DMS53 treated with DMSO at 0.1 percent for 48 hours (cell line): Measurements from ENCODE around the gene COG2.
"Not testable (repeated sequence)": the region's sequence is repeated elsewhere in the genome, so short reads cannot be mapped to it uniquely, and the experiment has no call there.

Experiments
- DNase-seq: peaks from one replicate; lab custom pipeline; 2025; ENCODE audit not compliant: unreplicated experiment; lab: John Stamatoyannopoulos, UW

The COG2 gene

GRCh38 chr1:230713547-230713914, 71.2 kb downstream of the COG2 start:
- peak; percentile 25 for DNase-seq

DNA sequence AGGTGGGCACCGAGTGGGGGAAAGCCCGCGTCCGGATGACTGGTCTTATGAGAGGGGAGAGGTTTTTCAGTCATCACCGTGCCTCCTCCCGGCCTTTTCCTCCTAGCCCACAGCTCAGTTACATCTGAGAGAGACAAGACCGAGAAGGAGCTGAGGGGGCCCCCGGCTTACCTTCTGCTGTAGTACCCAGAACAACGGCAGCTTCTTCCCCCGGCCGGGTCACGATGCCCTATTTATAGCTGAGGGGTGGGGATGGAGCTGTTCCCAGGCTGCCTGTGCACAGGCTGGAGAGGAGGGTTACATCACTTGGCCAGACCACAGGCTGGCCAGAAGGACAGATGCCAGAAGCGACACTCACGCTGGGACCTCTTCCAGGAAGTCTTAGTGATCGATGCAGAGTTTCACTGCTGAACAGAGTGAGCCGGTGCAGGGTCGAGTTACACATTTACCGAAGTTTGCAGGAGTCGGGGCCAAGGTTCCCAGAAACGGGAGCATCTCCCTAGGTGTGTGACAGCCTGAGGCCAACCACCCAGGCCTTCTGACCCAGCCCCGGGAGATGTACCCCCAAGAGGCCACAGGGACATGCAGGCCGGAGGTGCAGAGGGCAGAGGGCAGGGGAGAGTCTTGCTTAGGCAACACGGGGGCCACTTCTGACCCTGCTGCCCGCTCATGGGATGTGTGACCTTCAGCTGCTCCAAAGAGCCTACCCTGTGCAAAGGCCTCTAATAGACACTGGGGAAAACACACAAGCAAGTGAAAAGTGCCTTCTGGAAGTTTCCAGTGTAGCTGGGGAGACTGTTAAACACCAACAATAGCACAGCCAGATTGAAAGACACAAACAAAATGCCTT, 71.9 kb downstream of the COG2 start, which contains the start of gene AGT:
Gene AGT (minus strand): TSS at position 208 of the 850 bp plus-strand sequence. CDS start 3,299 bp downstream, outside the sequence.
- peak; percentile 60 for DNase-seq

DNA sequence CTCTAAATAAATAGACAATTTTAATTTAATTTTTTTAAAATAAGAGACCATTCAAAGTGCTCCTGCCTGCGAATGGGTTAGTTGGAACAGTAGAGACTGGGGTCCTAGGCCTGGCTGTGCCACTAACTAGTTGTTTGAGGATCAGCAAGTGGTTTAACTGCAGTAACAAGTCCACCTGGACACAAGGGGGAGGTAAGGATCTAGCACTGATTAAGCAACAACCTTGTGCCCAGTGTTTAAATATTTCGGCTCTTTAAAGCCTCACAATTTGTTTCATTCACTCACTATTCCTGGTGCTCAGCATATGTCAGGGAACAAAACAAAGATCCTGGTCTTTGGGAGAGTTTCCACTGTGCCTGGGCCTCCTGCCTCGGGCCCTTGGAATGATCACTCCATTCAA, 73.2 kb downstream of the COG2 start:
- DNase-seq: peak; percentile 4

DNA sequence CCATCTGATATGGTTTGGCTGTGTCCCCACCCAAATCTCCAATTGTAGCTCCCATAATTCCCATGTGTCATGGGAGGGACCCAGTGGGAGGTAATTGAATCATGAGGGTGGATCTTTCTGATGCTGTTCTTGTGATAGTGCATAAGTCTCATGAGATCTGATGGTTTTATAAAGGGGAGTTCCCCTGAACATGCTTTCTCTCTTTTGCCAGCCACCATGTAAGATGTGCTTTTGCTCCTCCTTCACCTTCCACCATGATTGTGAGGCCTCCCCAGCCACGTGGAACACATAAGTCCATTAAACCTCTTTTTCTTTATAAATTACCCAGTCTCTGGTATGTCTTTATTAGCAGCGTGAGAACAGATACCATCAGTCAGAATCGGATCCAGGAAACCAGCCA, 74.2 kb downstream of the COG2 start:
- not testable (repeated sequence) for DNase-seq

DNA sequence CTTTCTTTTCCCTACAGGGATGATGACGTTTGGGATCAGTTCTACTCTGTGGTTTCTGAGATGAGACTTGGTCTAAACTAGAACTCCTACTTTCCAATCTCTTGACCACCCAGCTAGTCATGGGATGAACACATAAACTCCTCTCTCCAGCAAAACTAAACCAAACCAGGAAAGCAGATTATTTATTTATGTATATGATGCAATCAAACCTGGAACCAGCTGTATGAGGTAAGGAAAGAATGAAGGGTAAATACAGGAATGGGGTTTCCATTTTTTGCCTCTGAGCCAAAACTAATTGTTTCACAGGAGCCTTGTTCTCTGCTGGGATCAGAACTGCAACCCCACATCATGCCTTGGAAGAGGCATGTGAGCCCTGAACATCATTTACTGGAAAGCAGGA, 75.0 kb downstream of the COG2 start:
- DNase-seq: peak; percentile 2

GRCh38 chr1:230721849-230722522, 79.7 kb downstream of the COG2 start:
- DNase-seq: not testable (repeated sequence)

DNA sequence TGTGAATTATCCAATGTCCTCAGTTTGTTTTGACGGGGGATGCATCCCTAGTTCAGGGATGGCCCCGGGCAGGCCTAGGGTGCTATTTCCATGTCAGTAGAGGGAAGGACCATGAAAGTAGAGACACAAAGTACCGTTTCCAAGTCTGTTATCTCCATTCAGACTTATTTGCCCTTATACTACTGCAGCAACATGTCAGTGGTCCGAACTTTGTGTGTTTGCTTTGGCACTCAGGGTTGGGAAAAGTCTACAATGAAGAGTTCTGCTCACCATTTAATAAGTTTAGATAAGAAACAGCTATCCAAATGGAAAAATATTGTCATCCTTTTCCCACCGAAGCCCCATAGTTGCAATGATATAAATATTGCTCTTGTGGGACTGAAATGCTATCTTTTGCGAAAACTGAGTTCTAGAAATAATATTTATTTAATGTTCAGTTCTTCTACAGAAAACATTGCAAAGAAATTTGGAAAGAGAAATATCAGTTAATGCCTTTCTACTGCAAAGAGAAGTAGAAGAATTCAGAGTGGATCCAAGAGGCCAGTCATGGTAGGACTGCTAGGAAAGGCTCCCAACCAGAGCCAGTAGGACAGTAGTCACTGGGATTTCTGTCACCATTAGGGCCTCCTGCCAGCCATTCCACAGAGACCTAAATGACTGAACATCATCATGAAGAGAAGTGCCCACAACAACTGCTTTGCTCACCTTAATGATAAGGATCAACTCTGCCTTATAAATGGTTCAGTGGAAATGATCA, 83.2 kb downstream of the COG2 start:
- no peak for DNase-seq

DNA sequence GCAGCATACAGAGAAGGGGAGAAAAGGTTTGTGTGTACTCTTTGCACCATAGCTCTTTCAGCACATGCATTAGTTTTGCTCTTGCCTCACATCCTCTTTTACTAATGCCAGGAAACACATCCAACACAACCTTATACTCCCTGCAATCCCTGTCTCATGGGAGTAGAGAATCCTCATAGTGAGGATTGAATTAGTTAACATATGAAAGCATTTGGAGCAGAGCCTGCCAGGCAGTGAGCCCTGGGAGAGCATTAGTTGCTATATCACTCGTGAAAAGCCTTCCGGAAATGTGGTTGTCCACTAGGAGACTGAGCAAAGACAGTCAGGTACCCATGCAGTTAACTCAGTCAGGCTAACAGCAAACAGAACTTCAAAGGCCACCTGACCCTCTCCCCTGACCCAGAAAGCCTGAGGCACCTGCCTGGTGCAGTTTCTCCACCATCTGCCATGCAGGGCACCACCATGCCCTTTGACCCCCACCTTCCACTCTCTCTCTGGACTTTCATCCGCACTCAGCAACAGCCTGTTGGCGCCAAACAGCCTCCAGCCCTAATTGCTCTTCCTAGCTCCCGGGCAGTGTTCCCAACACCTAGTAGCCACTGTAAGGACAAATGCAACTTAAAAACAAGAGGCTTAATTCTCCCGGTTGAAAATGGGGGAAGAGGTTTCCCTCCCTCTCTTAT, 86.6 kb downstream of the COG2 start:
- peak; percentile 79 for DNase-seq

DNA sequence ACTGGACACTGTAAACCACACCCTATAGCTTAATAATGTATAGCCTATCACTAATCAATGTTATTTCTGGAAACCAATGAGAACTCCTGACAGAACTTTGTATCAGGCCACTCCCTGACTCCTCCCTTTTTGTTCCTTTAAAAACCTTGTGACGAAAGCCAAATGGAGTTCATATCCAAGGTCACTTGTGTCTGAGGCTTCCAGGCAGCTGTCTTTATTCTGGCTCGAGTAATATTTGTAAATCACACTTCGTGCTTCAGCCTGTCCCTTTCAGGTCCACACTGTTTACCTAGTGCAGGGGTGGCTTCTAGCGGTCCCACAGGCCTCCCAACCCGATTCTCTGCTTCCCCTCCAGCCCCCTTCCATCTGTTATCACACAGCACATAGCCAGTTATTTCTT, 88.7 kb downstream of the COG2 start:
- peak; percentile 77 for DNase-seq

DNA sequence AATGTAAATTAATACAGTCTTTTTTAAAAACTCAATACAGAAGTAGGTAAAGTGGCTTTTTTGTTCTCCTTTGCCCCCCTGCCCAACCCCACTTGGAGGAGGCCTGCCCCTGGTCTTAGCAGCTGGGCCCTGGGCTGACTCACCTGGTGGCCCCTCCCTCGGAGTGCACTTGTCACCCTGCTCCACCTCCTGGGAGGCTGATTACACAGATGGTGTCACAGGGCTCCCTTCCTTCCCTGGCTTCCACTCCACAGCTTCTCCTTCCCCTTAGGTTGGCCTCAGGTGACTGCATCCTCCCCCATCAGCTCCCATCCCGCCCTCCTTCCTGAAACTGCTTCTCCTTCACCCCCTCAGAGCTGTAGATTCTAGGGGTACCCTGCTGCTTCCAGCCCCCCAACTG, 93.2 kb downstream of the COG2 start:
- peak; percentile 92 for DNase-seq

- DNase-seq: no peak
Observed at GRCh38 chr1:230737622-230738262, 95.5 kb downstream of the COG2 start.

- DNase-seq: no peak
Observed at GRCh38 chr1:230739564-230740290, 97.4 kb downstream of the COG2 start.
